HL-60 (cell line): ENCODE data around the gene FBXO47.

Experiments
- CTCF ChIP-seq: IDR thresholded peaks from one replicate; pipeline ENCODE4 v1.5.1; 2011; ENCODE audit warnings: low read length, control low read depth, inconsistent platforms; ENCODE audit not compliant: insufficient read depth
- POLR2AphosphoS5 ChIP-seq: IDR thresholded peaks from 2 replicates; pipeline ENCODE4 v1.6.1; 2012; ENCODE audit warnings: low read depth
- REST ChIP-seq: IDR thresholded peaks from 2 replicates; pipeline ENCODE4 v1.6.1; 2012; ENCODE audit warnings: low read depth; ENCODE audit not compliant: insufficient replicate concordance

- TF ChIP-seq CTCF (no peak), REST (no peak), POLR2AphosphoS5 (no peak)
These were observed 42.4 kb upstream of the FBXO47 start for GRCh38 chr17:39009581-39010001.
